GM12891 (cell line): ENCODE data around the gene RIPOR3.

ENCODE experiments used
- POLR2A ChIP-seq: IDR thresholded peaks from 2 replicates; pipeline ENCODE4 v1.6.1; 2011; ENCODE audit warnings: low read depth, low read length, control low read depth
- POLR2AphosphoS5 ChIP-seq: IDR thresholded peaks from 2 replicates; pipeline ENCODE4 v1.6.1; 2011; ENCODE audit warnings: low read depth, low read length, control low read depth
- SPI1 ChIP-seq: IDR thresholded peaks from 2 replicates; pipeline ENCODE4 v1.6.1; 2011; ENCODE audit warnings: low read depth, low read length, control low read depth
- TAF1 ChIP-seq: IDR thresholded peaks from 2 replicates; pipeline ENCODE4 v1.6.1; 2011; ENCODE audit warnings: low read depth, low read length, control low read depth

DNA sequence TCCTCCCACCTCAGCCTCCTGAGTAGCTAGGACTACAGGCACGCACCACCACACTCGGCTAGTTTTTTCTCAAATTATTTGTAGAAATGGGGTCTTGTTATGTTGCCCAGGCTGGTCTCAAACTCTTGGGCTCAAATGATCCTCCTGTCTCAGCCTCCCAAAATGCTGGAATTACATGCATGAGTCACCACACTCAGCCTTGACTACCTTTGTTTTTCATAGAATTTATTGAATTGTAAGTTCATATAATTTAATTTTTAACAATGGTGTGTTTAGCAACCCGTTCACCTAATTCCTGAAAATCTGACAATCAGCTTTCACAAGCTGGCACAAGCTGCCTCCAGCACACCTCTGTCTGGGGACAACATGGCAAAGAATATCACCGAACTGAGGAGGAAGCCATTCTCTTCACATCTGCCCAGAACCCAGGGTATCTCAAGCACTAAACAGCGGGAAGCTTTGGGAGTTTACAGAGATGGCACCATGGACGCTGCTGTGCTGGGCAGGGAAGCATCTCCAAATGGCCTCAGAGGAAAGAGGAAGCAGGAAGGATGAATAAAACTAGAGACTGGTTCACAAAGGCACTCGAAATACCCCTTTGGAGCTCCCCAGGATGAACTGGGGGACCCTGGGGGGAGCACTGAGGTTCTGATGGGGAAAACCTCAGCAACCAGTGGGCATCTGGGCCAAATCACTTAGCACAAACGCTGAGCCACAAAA lies 2.9 kb downstream of the RIPOR3 start:
- TF ChIP-seq POLR2A = no peak
- peak; percentile 15; the same call in 1 of the 2 replicates for TF ChIP-seq SPI1
- no peak for TF ChIP-seq POLR2AphosphoS5
- no peak for TF ChIP-seq TAF1
